ENCODE data around the gene AFF3. TPM values are rescaled to one million over a fixed set of nuclear protein-coding genes. Genes with fewer than 3 reads are reported as not detected.

AFF3 gene
- total RNA-seq, 6 experiments from 2014 or later: 0.80 to 8.2 (median 6.8) TPM

DNA sequence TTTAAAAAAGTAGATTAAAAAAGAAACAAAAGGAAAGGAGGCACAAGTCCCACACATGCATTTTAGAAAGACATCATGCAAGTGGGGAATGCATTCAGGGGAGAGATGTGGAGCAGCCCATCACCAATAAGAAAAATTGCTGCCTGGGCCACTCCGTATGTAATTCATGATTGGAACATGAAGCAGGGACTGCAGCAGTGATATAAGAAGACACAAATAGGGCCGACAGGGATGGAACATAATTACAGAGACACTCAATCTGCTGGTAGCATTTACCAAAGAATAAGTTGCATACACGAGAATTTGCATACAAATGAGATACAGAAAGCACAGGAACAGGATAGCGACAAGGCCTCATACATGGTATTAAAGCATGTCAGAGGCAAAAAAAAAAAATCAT is 6.5 kb upstream of the AFF3 start:
- peaks cover 6% of the 10 kb centered on the region for H3K9me3 Mint-ChIP-seq
- H3K27me3 Mint-ChIP-seq (ENCODE audit: insufficient read depth): peaks cover 6% of the 10 kb centered on the region
- no peak for DNase-seq
- no peak overlapping the region for H3K27ac Mint-ChIP-seq
- H3K4me1 Mint-ChIP-seq (ENCODE audit: low read depth): no peaks in the 10 kb centered on the region; the same call in 1 of the 2 replicates
- no peaks in the 10 kb centered on the region; the same call in 1 of the 2 replicates for H3K36me3 Mint-ChIP-seq (ENCODE audit: low read depth)
- TF ChIP-seq CTCF (IDR thresholded peaks at IDR 0.05): no peak
- no peak overlapping the region for H3K4me3 Mint-ChIP-seq

GRCh38 chr2:100146657-100146960 is 4.2 kb upstream of the AFF3 start:
- TF ChIP-seq CTCF (IDR thresholded peaks at IDR 0.05): no peak
- Mint-ChIP-seq H3K36me3 (ENCODE audit: low read depth) (no peaks in the 10 kb centered on the region; the same call in 1 of the 2 replicates), H3K27ac (no peak overlapping the region), H3K4me3 (no peak overlapping the region), H3K27me3 (ENCODE audit: insufficient read depth) (peaks cover 11% of the 10 kb centered on the region), H3K9me3 (no peaks in the 10 kb centered on the region; the same call in 1 of the 2 replicates), H3K4me1 (ENCODE audit: low read depth) (no peaks in the 10 kb centered on the region; the same call in 1 of the 2 replicates)
- no peak for DNase-seq

- H3K4me1 Mint-ChIP-seq (ENCODE audit: low read depth): no peaks in the 10 kb centered on the region; the same call in 1 of the 2 replicates
- no peak overlapping the region for H3K4me3 Mint-ChIP-seq
- DNase-seq: no peak
- H3K27me3 Mint-ChIP-seq (ENCODE audit: insufficient read depth): peaks cover 11% of the 10 kb centered on the region
- H3K9me3 Mint-ChIP-seq: no peaks in the 10 kb centered on the region; the same call in 1 of the 2 replicates
- no peak overlapping the region for H3K27ac Mint-ChIP-seq
- no peaks in the 10 kb centered on the region; the same call in 1 of the 2 replicates for H3K36me3 Mint-ChIP-seq (ENCODE audit: low read depth)
- no peak for TF ChIP-seq CTCF (IDR thresholded peaks at IDR 0.05)
Observed at GRCh38 chr2:100145893-100146656, 3.7 kb upstream of the AFF3 start.

DNA sequence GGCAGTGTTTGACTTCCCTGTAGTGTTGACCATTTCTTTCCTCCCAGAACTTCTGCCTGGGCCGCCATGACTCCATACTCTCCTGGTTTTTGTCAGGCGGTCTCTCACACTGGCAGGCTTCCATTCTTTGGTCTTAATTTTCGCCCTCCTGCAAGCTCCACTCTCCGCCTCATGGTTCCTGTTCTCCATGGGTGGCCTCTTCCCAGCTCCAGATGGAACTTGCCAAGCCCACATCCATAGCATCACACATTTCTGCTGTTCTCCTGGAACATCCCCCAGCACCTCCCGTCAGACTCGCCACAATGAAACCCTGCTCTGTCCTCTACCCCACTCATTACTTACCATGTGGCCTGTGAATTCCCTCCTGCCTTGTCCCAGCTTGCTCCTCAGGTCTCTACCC is 896 bp upstream of the AFF3 start:
- DNase-seq: no peak
- Mint-ChIP-seq H3K9me3 (no peaks in the 10 kb centered on the region; the same call in 1 of the 2 replicates), H3K4me3 (no peak overlapping the region), H3K4me1 (ENCODE audit: low read depth) (no peaks in the 10 kb centered on the region; the same call in 1 of the 2 replicates), H3K27ac (no peak overlapping the region), H3K27me3 (ENCODE audit: insufficient read depth) (peaks cover 11% of the 10 kb centered on the region), H3K36me3 (ENCODE audit: low read depth) (no peaks in the 10 kb centered on the region; the same call in 1 of the 2 replicates)
- TF ChIP-seq CTCF (IDR thresholded peaks at IDR 0.05): no peak

- peaks cover 9% of the 10 kb centered on the region for H3K27me3 Mint-ChIP-seq (ENCODE audit: insufficient read depth)
- H3K36me3 Mint-ChIP-seq (ENCODE audit: low read depth): no peaks in the 10 kb centered on the region; the same call in 1 of the 2 replicates
- DNase-seq: no peak
- H3K4me3 Mint-ChIP-seq: no peak overlapping the region
- no peaks in the 10 kb centered on the region; the same call in 1 of the 2 replicates for H3K9me3 Mint-ChIP-seq
- no peak overlapping the region for H3K27ac Mint-ChIP-seq
- TF ChIP-seq CTCF (IDR thresholded peaks at IDR 0.05): no peak
- no peaks in the 10 kb centered on the region; the same call in 1 of the 2 replicates for H3K4me1 Mint-ChIP-seq (ENCODE audit: low read depth)
Observed at GRCh38 chr2:100141906-100142305, 484 bp downstream of the AFF3 start.

Measured in HFFc6 (cell line).